Adrenal gland (tissue), 5 donors: Measurements from ENCODE around the gene CCDC154.

Source experiments
- CTCF ChIP-seq, 6 experiments: fragments of 450-650 bp in 4 of 6; fragments of 200-600 bp in 2 of 6; sonication (generic) in 1 of 6; IDR thresholded peaks; 1 replicate in 5 of 6; 2 replicates in 1 of 6; pipeline versions ENCODE4 v1.5.1 to v1.8.0; 2016 to 2021; ENCODE audit warnings: antibody characterized with exemption in 6 of 6, mild to moderate bottlenecking in 2 of 6, moderate library complexity in 1 of 6
- POLR2A ChIP-seq, 2 donors: fragments of 450-650 bp; IDR thresholded peaks; one replicate each; pipeline ENCODE4 v1.6.1; 2017; ENCODE audit warnings: antibody characterized with exemption in 2 of 2, mild to moderate bottlenecking in 2 of 2, moderate library complexity in 1 of 2
- donor health status: DM: no; HTN: no; CAD: no.

GRCh38 chr16:1472974-1473373 is 28.6 kb upstream of the CCDC154 start:
- TF ChIP-seq CTCF (IDR thresholded peaks at IDR 0.05) (no peak), POLR2A (IDR thresholded peaks at IDR 0.05) (no peak)
